ENCODE results near the gene WWP2. TPM values are rescaled to one million over a fixed set of nuclear protein-coding genes. Genes with fewer than 3 reads are reported as not detected.

The WWP2 gene
- total RNA-seq, 1 donor from 2014 or later, result 59.0 TPM

GRCh38 chr16:69909760-69910159, 147.6 kb downstream of the WWP2 start:
- H3K9me3 Mint-ChIP-seq, result no peaks in the 10 kb centered on the region
- intact Hi-C loops (cut with micrococcal nuclease), result no loop called here

GRCh38 chr16:69910964-69911363, 148.8 kb downstream of the WWP2 start:
- Mint-ChIP-seq H3K27ac (no peak overlapping the region), H3K4me3 (ENCODE audit: low read depth) (no peak overlapping the region), H3K4me1 (ENCODE audit: low read depth) (no peaks in the 10 kb centered on the region), H3K27me3 (ENCODE audit: low read depth) (no peaks in the 10 kb centered on the region), H3K9me3 (no peaks in the 10 kb centered on the region), H3K36me3 (ENCODE audit: low read depth) (peaks cover 19% of the 10 kb centered on the region)
- no peak for DNase-seq (ENCODE audit: low spot score)
- intact Hi-C loops (cut with micrococcal nuclease), result no loop called here

More at GRCh38 chr16:69909760-69910159, 147.6 kb downstream of the WWP2 start:
- Mint-ChIP-seq H3K36me3 (ENCODE audit: low read depth) (peaks cover 19% of the 10 kb centered on the region), H3K27ac (no peak overlapping the region), H3K4me1 (ENCODE audit: low read depth) (no peaks in the 10 kb centered on the region), H3K4me3 (ENCODE audit: low read depth) (no peak overlapping the region), H3K27me3 (ENCODE audit: low read depth) (no peaks in the 10 kb centered on the region)
- DNase-seq (ENCODE audit: low spot score), result no peak

GRCh38 chr16:69916462-69916861, 154.3 kb downstream of the WWP2 start:
- no peaks in the 10 kb centered on the region for H3K4me1 Mint-ChIP-seq (ENCODE audit: low read depth)
- H3K36me3 Mint-ChIP-seq (ENCODE audit: low read depth), result peaks cover 6% of the 10 kb centered on the region
- no peaks in the 10 kb centered on the region for H3K27me3 Mint-ChIP-seq (ENCODE audit: low read depth)
- no peaks in the 10 kb centered on the region for H3K9me3 Mint-ChIP-seq
- no peak overlapping the region for H3K4me3 Mint-ChIP-seq (ENCODE audit: low read depth)
- no peak for DNase-seq (ENCODE audit: low spot score)
- no peak overlapping the region for H3K27ac Mint-ChIP-seq
- intact Hi-C loops (cut with micrococcal nuclease), result no loop called here

GRCh38 chr16:69917311-69917710, 155.2 kb downstream of the WWP2 start:
- no peak overlapping the region for H3K4me3 Mint-ChIP-seq (ENCODE audit: low read depth)
- no peaks in the 10 kb centered on the region for H3K4me1 Mint-ChIP-seq (ENCODE audit: low read depth)
- peaks cover 6% of the 10 kb centered on the region for H3K36me3 Mint-ChIP-seq (ENCODE audit: low read depth)
- H3K27me3 Mint-ChIP-seq (ENCODE audit: low read depth), result no peaks in the 10 kb centered on the region
- DNase-seq (ENCODE audit: low spot score), result no peak
- no peak overlapping the region for H3K27ac Mint-ChIP-seq
- intact Hi-C loops (cut with micrococcal nuclease), result no loop called here
- no peaks in the 10 kb centered on the region for H3K9me3 Mint-ChIP-seq

GRCh38 chr16:69917739-69918138, 155.6 kb downstream of the WWP2 start:
- H3K4me3 Mint-ChIP-seq (ENCODE audit: low read depth), result no peak overlapping the region
- H3K36me3 Mint-ChIP-seq (ENCODE audit: low read depth), result peaks cover 6% of the 10 kb centered on the region
- no peaks in the 10 kb centered on the region for H3K9me3 Mint-ChIP-seq
- no peak for DNase-seq (ENCODE audit: low spot score)
- no peak overlapping the region for H3K27ac Mint-ChIP-seq
- H3K27me3 Mint-ChIP-seq (ENCODE audit: low read depth), result no peaks in the 10 kb centered on the region
- intact Hi-C loops (cut with micrococcal nuclease), result no loop called here
- H3K4me1 Mint-ChIP-seq (ENCODE audit: low read depth), result no peaks in the 10 kb centered on the region

GRCh38 chr16:69918241-69918640, 156.1 kb downstream of the WWP2 start:
- Mint-ChIP-seq H3K36me3 (ENCODE audit: low read depth) (peaks cover 6% of the 10 kb centered on the region), H3K27me3 (ENCODE audit: low read depth) (no peaks in the 10 kb centered on the region), H3K27ac (no peak overlapping the region), H3K9me3 (no peaks in the 10 kb centered on the region), H3K4me3 (ENCODE audit: low read depth) (no peak overlapping the region), H3K4me1 (ENCODE audit: low read depth) (no peaks in the 10 kb centered on the region)
- no peak for DNase-seq (ENCODE audit: low spot score)
- intact Hi-C loops (cut with micrococcal nuclease), result no loop called here

- intact Hi-C loops (cut with micrococcal nuclease), result no loop called here
- H3K36me3 Mint-ChIP-seq (ENCODE audit: low read depth), result peaks cover 5% of the 10 kb centered on the region
- no peak overlapping the region for H3K4me3 Mint-ChIP-seq (ENCODE audit: low read depth)
- DNase-seq (ENCODE audit: low spot score), result no peak
- no peaks in the 10 kb centered on the region for H3K27me3 Mint-ChIP-seq (ENCODE audit: low read depth)
- H3K27ac Mint-ChIP-seq, result no peak overlapping the region
- no peaks in the 10 kb centered on the region for H3K4me1 Mint-ChIP-seq (ENCODE audit: low read depth)
- H3K9me3 Mint-ChIP-seq, result no peaks in the 10 kb centered on the region
Measured at GRCh38 chr16:69921127-69921526, 159.0 kb downstream of the WWP2 start.

GRCh38 chr16:69922200-69922599, 160.1 kb downstream of the WWP2 start:
- no peaks in the 10 kb centered on the region for H3K9me3 Mint-ChIP-seq
- H3K4me3 Mint-ChIP-seq (ENCODE audit: low read depth), result no peak overlapping the region
- H3K36me3 Mint-ChIP-seq (ENCODE audit: low read depth), result peaks cover 5% of the 10 kb centered on the region
- no peak overlapping the region for H3K27ac Mint-ChIP-seq
- H3K27me3 Mint-ChIP-seq (ENCODE audit: low read depth), result no peaks in the 10 kb centered on the region
- no peak for DNase-seq (ENCODE audit: low spot score)
- intact Hi-C loops (cut with micrococcal nuclease), result no loop called here
- no peaks in the 10 kb centered on the region for H3K4me1 Mint-ChIP-seq (ENCODE audit: low read depth)

GRCh38 chr16:69924041-69924775, 162.1 kb downstream of the WWP2 start:
- intact Hi-C loops (cut with micrococcal nuclease), result no loop called here
- no peak overlapping the region for H3K4me3 Mint-ChIP-seq (ENCODE audit: low read depth)
- no peak overlapping the region for H3K27ac Mint-ChIP-seq
- H3K4me1 Mint-ChIP-seq (ENCODE audit: low read depth), result no peaks in the 10 kb centered on the region
- no peaks in the 10 kb centered on the region for H3K9me3 Mint-ChIP-seq
- no peak for DNase-seq (ENCODE audit: low spot score)
- H3K36me3 Mint-ChIP-seq (ENCODE audit: low read depth), result peaks cover 3% of the 10 kb centered on the region
- no peaks in the 10 kb centered on the region for H3K27me3 Mint-ChIP-seq (ENCODE audit: low read depth)

- no peaks in the 10 kb centered on the region for H3K9me3 Mint-ChIP-seq
- H3K36me3 Mint-ChIP-seq (ENCODE audit: low read depth), result peaks cover 3% of the 10 kb centered on the region
- no peak overlapping the region for H3K27ac Mint-ChIP-seq
- no peak overlapping the region for H3K4me3 Mint-ChIP-seq (ENCODE audit: low read depth)
- DNase-seq (ENCODE audit: low spot score), result no peak
- no peaks in the 10 kb centered on the region for H3K4me1 Mint-ChIP-seq (ENCODE audit: low read depth)
- H3K27me3 Mint-ChIP-seq (ENCODE audit: low read depth), result no peaks in the 10 kb centered on the region
- intact Hi-C loops (cut with micrococcal nuclease), result no loop called here
Measured at GRCh38 chr16:69924777-69925191, 162.7 kb downstream of the WWP2 start.

- no peaks in the 10 kb centered on the region for H3K9me3 Mint-ChIP-seq
- no peak overlapping the region for H3K27ac Mint-ChIP-seq
Measured at GRCh38 chr16:69925311-69925710, 163.2 kb downstream of the WWP2 start.

GRCh38 chr16:69926241-69926640, 164.1 kb downstream of the WWP2 start:
- Mint-ChIP-seq H3K27ac (no peak overlapping the region), H3K36me3 (ENCODE audit: low read depth) (peaks cover 9% of the 10 kb centered on the region), H3K4me1 (ENCODE audit: low read depth) (no peaks in the 10 kb centered on the region)

More at GRCh38 chr16:69925311-69925710, 163.2 kb downstream of the WWP2 start:
- peaks cover 5% of the 10 kb centered on the region for H3K36me3 Mint-ChIP-seq (ENCODE audit: low read depth)
- intact Hi-C loops (cut with micrococcal nuclease), result no loop called here
- no peak for DNase-seq (ENCODE audit: low spot score)
- no peak overlapping the region for H3K4me3 Mint-ChIP-seq (ENCODE audit: low read depth)
- H3K27me3 Mint-ChIP-seq (ENCODE audit: low read depth), result no peaks in the 10 kb centered on the region
- H3K4me1 Mint-ChIP-seq (ENCODE audit: low read depth), result no peaks in the 10 kb centered on the region

GRCh38 chr16:69927056-69927757, 165.1 kb downstream of the WWP2 start:
- no peak overlapping the region for H3K27ac Mint-ChIP-seq
- intact Hi-C loops (cut with micrococcal nuclease), result no loop called here
- no peaks in the 10 kb centered on the region for H3K27me3 Mint-ChIP-seq (ENCODE audit: low read depth)
- no peaks in the 10 kb centered on the region for H3K9me3 Mint-ChIP-seq
- no peak for DNase-seq (ENCODE audit: low spot score)
- peaks cover 11% of the 10 kb centered on the region for H3K36me3 Mint-ChIP-seq (ENCODE audit: low read depth)
- no peaks in the 10 kb centered on the region for H3K4me1 Mint-ChIP-seq (ENCODE audit: low read depth)
- no peak overlapping the region for H3K4me3 Mint-ChIP-seq (ENCODE audit: low read depth)

More at GRCh38 chr16:69926241-69926640, 164.1 kb downstream of the WWP2 start:
- Mint-ChIP-seq H3K27me3 (ENCODE audit: low read depth) (no peaks in the 10 kb centered on the region), H3K9me3 (no peaks in the 10 kb centered on the region), H3K4me3 (ENCODE audit: low read depth) (no peak overlapping the region)
- intact Hi-C loops (cut with micrococcal nuclease), result no loop called here
- DNase-seq (ENCODE audit: low spot score), result no peak
